Mucosa of stomach (tissue), 1 donor: Measurements from ENCODE around the gene PLPP1.
"Not testable (repeated sequence)": the region's sequence is repeated elsewhere in the genome, so short reads cannot be mapped to it uniquely, and the experiment has no call there.

Source experiments
- H3K27me3 ChIP-seq: one replicate; pipeline ENCODE4 v1.7.0; 2013; ENCODE audit warnings: mild to moderate bottlenecking, low read length; ENCODE audit not compliant: control insufficient read depth, insufficient read depth
- H3K36me3 ChIP-seq: one replicate; pipeline ENCODE4 v1.7.0; 2013; ENCODE audit warnings: low read length; ENCODE audit not compliant: control insufficient read depth, insufficient read depth
- H3K4me1 ChIP-seq: one replicate; pipeline ENCODE4 v1.7.0; 2013; ENCODE audit warnings: mild to moderate bottlenecking, low read length; ENCODE audit not compliant: control insufficient read depth, insufficient read depth
- H3K4me3 ChIP-seq: one replicate; pipeline ENCODE4 v1.7.0; 2013; ENCODE audit warnings: low read length
- H3K9ac ChIP-seq: one replicate; pipeline ENCODE4 v1.7.0; 2013; ENCODE audit warnings: mild to moderate bottlenecking, low read length, moderate library complexity
- H3K9me3 ChIP-seq: one replicate; pipeline ENCODE4 v1.7.0; 2013; ENCODE audit warnings: mild to moderate bottlenecking, low read length, moderate library complexity; ENCODE audit not compliant: control insufficient read depth
- donor health status: Pancreatic carcinoma.

The PLPP1 gene

GRCh38 chr5:55540525-55540924 lies 5.8 kb upstream of the PLPP1 start:
- Histone ChIP-seq H3K4me3 (no peak overlapping the region), H3K9me3 (no peaks in the 10 kb centered on the region), H3K36me3 (no peaks in the 10 kb centered on the region), H3K4me1 (no peaks in the 10 kb centered on the region), H3K27me3 (no peaks in the 10 kb centered on the region), H3K9ac (no peak overlapping the region)

- H3K9ac ChIP-seq, result no peak overlapping the region
Observed at GRCh38 chr5:55540024-55540423, 5.3 kb upstream of the PLPP1 start.

GRCh38 chr5:55538661-55539060 lies 3.9 kb upstream of the PLPP1 start:
- Histone ChIP-seq H3K4me1 (no peaks in the 10 kb centered on the region), H3K36me3 (no peaks in the 10 kb centered on the region), H3K27me3 (no peaks in the 10 kb centered on the region), H3K9ac (no peak overlapping the region), H3K4me3 (no peak overlapping the region), H3K9me3 (no peaks in the 10 kb centered on the region)

More at GRCh38 chr5:55540024-55540423, 5.3 kb upstream of the PLPP1 start:
- Histone ChIP-seq H3K4me3 (no peak overlapping the region), H3K27me3 (no peaks in the 10 kb centered on the region), H3K36me3 (no peaks in the 10 kb centered on the region), H3K4me1 (no peaks in the 10 kb centered on the region), H3K9me3 (no peaks in the 10 kb centered on the region)

- not testable (repeated sequence) for H3K4me3 ChIP-seq, H3K9ac ChIP-seq, H3K36me3 ChIP-seq, H3K4me1 ChIP-seq, H3K27me3 ChIP-seq, H3K9me3 ChIP-seq
Observed at GRCh38 chr5:55537315-55537714, 2.6 kb upstream of the PLPP1 start.

- H3K9ac ChIP-seq, result peak overlapping the region; percentile 84
- H3K4me3 ChIP-seq, result peak overlapping the region; percentile 29
Observed at GRCh38 chr5:55535199-55535905, 588 bp upstream of the PLPP1 start.

GRCh38 chr5:55533521-55534435 lies 986 bp downstream of the PLPP1 start:
- no peaks in the 10 kb centered on the region for H3K36me3 ChIP-seq

More at GRCh38 chr5:55535199-55535905, 588 bp upstream of the PLPP1 start:
- no peaks in the 10 kb centered on the region for H3K27me3 ChIP-seq
- no peaks in the 10 kb centered on the region for H3K9me3 ChIP-seq
- H3K4me1 ChIP-seq, result no peaks in the 10 kb centered on the region
- H3K36me3 ChIP-seq, result no peaks in the 10 kb centered on the region

GRCh38 chr5:55530669-55531068 lies 4.1 kb downstream of the PLPP1 start:
- H3K4me1 ChIP-seq, result no peaks in the 10 kb centered on the region

More at GRCh38 chr5:55533521-55534435, 986 bp downstream of the PLPP1 start:
- H3K9ac ChIP-seq, result peak overlapping the region; percentile 84
- H3K4me1 ChIP-seq, result no peaks in the 10 kb centered on the region
- no peaks in the 10 kb centered on the region for H3K9me3 ChIP-seq
- no peaks in the 10 kb centered on the region for H3K27me3 ChIP-seq
- H3K4me3 ChIP-seq, result peak overlapping the region; percentile 11

GRCh38 chr5:55524816-55525215 lies 9.9 kb downstream of the PLPP1 start:
- Histone ChIP-seq H3K9me3 (no peaks in the 10 kb centered on the region), H3K4me3 (no peak overlapping the region), H3K27me3 (no peaks in the 10 kb centered on the region), H3K36me3 (no peaks in the 10 kb centered on the region), H3K9ac (no peak overlapping the region), H3K4me1 (peaks cover 7% of the 10 kb centered on the region)

More at GRCh38 chr5:55530669-55531068, 4.1 kb downstream of the PLPP1 start:
- no peaks in the 10 kb centered on the region for H3K9me3 ChIP-seq
- H3K36me3 ChIP-seq, result no peaks in the 10 kb centered on the region
- no peaks in the 10 kb centered on the region for H3K27me3 ChIP-seq
- H3K4me3 ChIP-seq, result no peak overlapping the region
- no peak overlapping the region for H3K9ac ChIP-seq

GRCh38 chr5:55523293-55523692 lies 11.5 kb downstream of the PLPP1 start:
- peaks cover 14% of the 10 kb centered on the region for H3K4me1 ChIP-seq
- H3K36me3 ChIP-seq, result no peaks in the 10 kb centered on the region

GRCh38 chr5:55521881-55522280 lies 12.9 kb downstream of the PLPP1 start:
- Histone ChIP-seq H3K27me3 (no peaks in the 10 kb centered on the region), H3K36me3 (no peaks in the 10 kb centered on the region), H3K4me3 (no peak overlapping the region), H3K4me1 (peaks cover 23% of the 10 kb centered on the region), H3K9ac (no peak overlapping the region), H3K9me3 (no peaks in the 10 kb centered on the region)

More at GRCh38 chr5:55523293-55523692, 11.5 kb downstream of the PLPP1 start:
- Histone ChIP-seq H3K4me3 (no peak overlapping the region), H3K27me3 (no peaks in the 10 kb centered on the region), H3K9ac (no peak overlapping the region), H3K9me3 (no peaks in the 10 kb centered on the region)

GRCh38 chr5:55520117-55520839 lies 14.5 kb downstream of the PLPP1 start:
- Histone ChIP-seq H3K4me3 (no peak overlapping the region), H3K27me3 (no peaks in the 10 kb centered on the region), H3K36me3 (no peaks in the 10 kb centered on the region), H3K9ac (no peak overlapping the region), H3K9me3 (no peaks in the 10 kb centered on the region), H3K4me1 (peaks cover 37% of the 10 kb centered on the region)
